ENCODE data around the gene PFKFB1.

PFKFB1 gene

DNA sequence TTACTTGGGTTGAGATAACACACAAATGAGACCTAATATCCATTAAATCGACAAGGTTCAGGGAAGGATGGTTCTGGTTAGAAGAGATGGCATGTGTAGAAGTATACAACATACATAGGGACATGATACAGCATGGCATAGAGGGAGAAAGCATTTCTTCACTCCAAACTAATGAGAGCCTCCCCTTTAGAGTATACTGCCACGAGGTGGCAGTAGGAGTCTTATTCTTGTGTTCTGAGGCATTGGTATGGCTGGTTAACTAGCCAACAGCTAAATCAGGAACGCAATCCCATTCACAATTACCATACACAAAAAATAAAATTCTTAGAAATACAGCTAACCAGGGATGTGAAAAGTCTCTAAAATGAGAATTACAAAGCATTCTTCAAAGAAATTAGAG, 102.4 kb downstream of the PFKFB1 start:
- DNase-seq (ENCODE audit: low spot score), result peak; percentile 23
- TF ChIP-seq, protein P1, sequence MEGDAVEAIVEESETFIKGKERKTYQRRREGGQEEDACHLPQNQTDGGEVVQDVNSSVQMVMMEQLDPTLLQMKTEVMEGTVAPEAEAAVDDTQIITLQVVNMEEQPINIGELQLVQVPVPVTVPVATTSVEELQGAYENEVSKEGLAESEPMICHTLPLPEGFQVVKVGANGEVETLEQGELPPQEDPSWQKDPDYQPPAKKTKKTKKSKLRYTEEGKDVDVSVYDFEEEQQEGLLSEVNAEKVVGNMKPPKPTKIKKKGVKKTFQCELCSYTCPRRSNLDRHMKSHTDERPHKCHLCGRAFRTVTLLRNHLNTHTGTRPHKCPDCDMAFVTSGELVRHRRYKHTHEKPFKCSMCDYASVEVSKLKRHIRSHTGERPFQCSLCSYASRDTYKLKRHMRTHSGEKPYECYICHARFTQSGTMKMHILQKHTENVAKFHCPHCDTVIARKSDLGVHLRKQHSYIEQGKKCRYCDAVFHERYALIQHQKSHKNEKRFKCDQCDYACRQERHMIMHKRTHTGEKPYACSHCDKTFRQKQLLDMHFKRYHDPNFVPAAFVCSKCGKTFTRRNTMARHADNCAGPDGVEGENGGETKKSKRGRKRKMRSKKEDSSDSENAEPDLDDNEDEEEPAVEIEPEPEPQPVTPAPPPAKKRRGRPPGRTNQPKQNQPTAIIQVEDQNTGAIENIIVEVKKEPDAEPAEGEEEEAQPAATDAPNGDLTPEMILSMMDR (IDR thresholded peaks at IDR 0.05; ENCODE audit: extremely low read depth, missing control alignments), result peak; percentile 3

DNA sequence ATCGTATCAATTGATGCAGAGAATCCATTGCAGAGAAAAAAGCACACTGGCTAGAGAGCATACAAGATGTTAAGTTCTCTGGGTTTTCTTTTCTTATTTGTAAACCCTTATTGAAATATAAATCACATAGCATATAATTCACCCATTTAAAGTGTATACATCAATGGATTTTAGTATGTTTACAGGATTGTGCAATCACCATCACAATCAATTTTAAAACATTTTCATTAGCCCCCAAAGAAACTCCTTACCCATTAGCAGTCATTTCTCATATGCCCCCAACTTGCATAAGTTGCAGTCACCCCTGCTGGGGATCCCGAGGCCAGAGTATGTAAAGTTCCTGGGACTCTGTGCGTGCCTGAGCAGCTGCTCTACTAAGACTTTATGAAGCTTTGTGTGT, 108.2 kb downstream of the PFKFB1 start:
- no peak for DNase-seq (ENCODE audit: low spot score)
- TF ChIP-seq, protein P1 (IDR thresholded peaks at IDR 0.05; ENCODE audit: extremely low read depth, missing control alignments), result no peak
